ENCODE results near the gene KLHL41.

Gene KLHL41

DNA sequence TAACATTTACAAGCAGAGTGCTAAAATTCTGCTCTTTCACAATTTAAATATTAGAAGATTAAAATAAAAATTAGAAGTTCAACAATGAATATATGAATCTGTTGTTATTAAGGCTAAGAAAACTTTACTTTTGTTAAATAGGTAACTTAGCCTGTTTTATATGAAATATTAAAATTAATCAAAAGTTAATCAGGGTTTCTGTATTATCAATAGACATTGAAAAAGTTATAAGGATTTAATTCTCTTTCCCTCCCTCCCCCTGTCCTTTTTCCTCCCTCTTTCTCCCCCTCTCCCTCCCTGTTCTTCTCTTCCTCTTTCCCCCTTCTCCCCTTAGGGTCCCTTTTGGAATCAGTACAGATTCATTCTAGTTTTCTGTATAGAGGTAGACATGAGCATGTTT is 18.1 kb upstream of the KLHL41 start:
- no peak overlapping the region for H3K9ac ChIP-seq (ENCODE audit: low read depth, low read length, poor library complexity)
- no peak overlapping the region for H3K14ac ChIP-seq (ENCODE audit: low read length)
- H3K79me1 ChIP-seq (ENCODE audit: low read depth, low read length), result no peaks in the 10 kb centered on the region
- H3K36me3 ChIP-seq (replicated peaks in 1 of 2; ENCODE audit: control insufficient read depth in 2 of 2, insufficient read depth in 2 of 2, low read length in 2 of 2), result peaks cover 0 to 3% of the 10 kb centered on the region in 2 donors
- no peak overlapping the region for H4K91ac ChIP-seq (ENCODE audit: low read depth, low read length, poor library complexity)
- no peak overlapping the region for H3K4me3 ChIP-seq (ENCODE audit: low read length in 2 of 2)
- H3K4me1 ChIP-seq (ENCODE audit: control insufficient read depth in 2 of 2, insufficient read depth in 1 of 2, low read depth in 1 of 2, low read length in 2 of 2), result no peaks in the 10 kb centered on the region
- H3K27me3 ChIP-seq (ENCODE audit: control insufficient read depth in 3 of 3, insufficient read depth in 3 of 3, low read depth in 1 of 3, low read length in 3 of 3), result no peaks in the 10 kb centered on the region
- no peak overlapping the region for H2BK12ac ChIP-seq (ENCODE audit: low read length)
- H3K27ac ChIP-seq (replicated peaks; ENCODE audit: low read length), result no peak overlapping the region
- H3K9me3 ChIP-seq (replicated peaks in 1 of 2; ENCODE audit: control insufficient read depth in 2 of 2, insufficient read depth in 1 of 2, low read depth in 1 of 2, low read length in 2 of 2), result peaks cover 0 to 5% of the 10 kb centered on the region in 2 donors
- no peak for DNase-seq (ENCODE audit: low spot score)
- H2AK5ac ChIP-seq (ENCODE audit: low read depth, low read length), result no peak overlapping the region
- H2BK5ac ChIP-seq (ENCODE audit: low read length), result no peak overlapping the region
- no peak overlapping the region for H2AFZ ChIP-seq (ENCODE audit: low read length)
- H4K8ac ChIP-seq (ENCODE audit: low read depth, low read length), result no peak overlapping the region
- no peak overlapping the region for H3K18ac ChIP-seq (ENCODE audit: low read length)
- no peak overlapping the region for H2BK120ac ChIP-seq (ENCODE audit: low read depth, low read length)
- H3K4ac ChIP-seq (ENCODE audit: low read length), result no peak overlapping the region
- H3K23ac ChIP-seq (ENCODE audit: low read depth, low read length, poor library complexity), result no peak overlapping the region
- H2BK15ac ChIP-seq (ENCODE audit: low read length), result no peak overlapping the region
- no peak overlapping the region for H3K4me2 ChIP-seq (ENCODE audit: insufficient read depth, low read length, poor library complexity, severe bottlenecking)

DNA sequence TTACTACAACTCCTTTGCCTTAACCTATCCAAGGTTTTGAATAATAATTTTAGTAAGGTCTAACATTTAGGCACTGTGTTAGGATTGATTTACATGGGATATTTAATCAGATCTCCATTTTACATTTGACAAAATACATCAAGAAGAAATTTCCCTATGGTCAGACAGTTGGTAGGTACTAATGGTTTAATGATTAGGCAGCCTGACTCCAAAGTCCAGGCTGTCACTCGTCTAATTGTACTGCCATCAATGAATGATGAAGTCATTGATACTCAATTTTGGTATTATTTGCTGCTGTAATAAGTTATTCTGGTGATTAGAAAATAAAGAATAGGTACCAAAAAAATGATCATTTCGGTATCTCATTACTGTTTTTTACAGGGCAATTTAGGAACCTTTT is 16.1 kb upstream of the KLHL41 start:
- H2BK5ac ChIP-seq (ENCODE audit: low read length), result no peak overlapping the region
- no peak overlapping the region for H4K8ac ChIP-seq (ENCODE audit: low read depth, low read length)
- no peak overlapping the region for H3K4me2 ChIP-seq (ENCODE audit: insufficient read depth, low read length, poor library complexity, severe bottlenecking)
- H3K4me3 ChIP-seq (ENCODE audit: low read length in 2 of 2), result no peak overlapping the region
- no peak overlapping the region for H3K23ac ChIP-seq (ENCODE audit: low read depth, low read length, poor library complexity)
- no peak overlapping the region for H2BK15ac ChIP-seq (ENCODE audit: low read length)
- peaks cover 0 to 5% of the 10 kb centered on the region in 2 donors for H3K9me3 ChIP-seq (replicated peaks in 1 of 2; ENCODE audit: control insufficient read depth in 2 of 2, insufficient read depth in 1 of 2, low read depth in 1 of 2, low read length in 2 of 2)
- no peak overlapping the region for H3K18ac ChIP-seq (ENCODE audit: low read length)
- no peaks in the 10 kb centered on the region for H3K4me1 ChIP-seq (ENCODE audit: control insufficient read depth in 2 of 2, insufficient read depth in 1 of 2, low read depth in 1 of 2, low read length in 2 of 2)
- H3K79me1 ChIP-seq (ENCODE audit: low read depth, low read length), result no peaks in the 10 kb centered on the region
- no peak overlapping the region for H3K27ac ChIP-seq (replicated peaks; ENCODE audit: low read length)
- peaks cover 0 to 3% of the 10 kb centered on the region in 2 donors for H3K36me3 ChIP-seq (replicated peaks in 1 of 2; ENCODE audit: control insufficient read depth in 2 of 2, insufficient read depth in 2 of 2, low read length in 2 of 2)
- no peak overlapping the region for H3K14ac ChIP-seq (ENCODE audit: low read length)
- H4K91ac ChIP-seq (ENCODE audit: low read depth, low read length, poor library complexity), result no peak overlapping the region
- no peaks in the 10 kb centered on the region for H3K27me3 ChIP-seq (ENCODE audit: control insufficient read depth in 3 of 3, insufficient read depth in 3 of 3, low read depth in 1 of 3, low read length in 3 of 3)
- WGBS, 2 donors (ENCODE audit: extremely low coverage in 2 of 2, insufficient read length in 2 of 2, insufficient replicate concordance in 1 of 2), result no CpG with 5 or more reads among the region's 2 CpGs
- H2AK5ac ChIP-seq (ENCODE audit: low read depth, low read length), result no peak overlapping the region
- no peak overlapping the region for H2AFZ ChIP-seq (ENCODE audit: low read length)
- H3K9ac ChIP-seq (ENCODE audit: low read depth, low read length, poor library complexity), result no peak overlapping the region
- no peak for DNase-seq (ENCODE audit: low spot score)
- no peak overlapping the region for H2BK12ac ChIP-seq (ENCODE audit: low read length)
- H3K4ac ChIP-seq (ENCODE audit: low read length), result no peak overlapping the region
- H2BK120ac ChIP-seq (ENCODE audit: low read depth, low read length), result no peak overlapping the region

GRCh38 chr2:169495310-169495928 is 14.1 kb upstream of the KLHL41 start:
- Histone ChIP-seq H2BK15ac (ENCODE audit: low read length) (no peak overlapping the region), H2BK12ac (ENCODE audit: low read length) (no peak overlapping the region), H3K4me1 (ENCODE audit: control insufficient read depth in 2 of 2, insufficient read depth in 1 of 2, low read depth in 1 of 2, low read length in 2 of 2) (no peaks in the 10 kb centered on the region), H2BK120ac (ENCODE audit: low read depth, low read length) (no peak overlapping the region), H2AK5ac (ENCODE audit: low read depth, low read length) (no peak overlapping the region), H2AFZ (ENCODE audit: low read length) (no peak overlapping the region), H3K4me2 (ENCODE audit: insufficient read depth, low read length, poor library complexity, severe bottlenecking) (no peak overlapping the region), H3K9me3 (replicated peaks in 1 of 2; ENCODE audit: control insufficient read depth in 2 of 2, insufficient read depth in 1 of 2, low read depth in 1 of 2, low read length in 2 of 2) (peaks cover 0 to 5% of the 10 kb centered on the region in 2 donors), H3K4ac (ENCODE audit: low read length) (no peak overlapping the region), H3K4me3 (ENCODE audit: low read length in 2 of 2) (no peak overlapping the region), H3K79me1 (ENCODE audit: low read depth, low read length) (no peaks in the 10 kb centered on the region), H4K91ac (ENCODE audit: low read depth, low read length, poor library complexity) (no peak overlapping the region), H2BK5ac (ENCODE audit: low read length) (no peak overlapping the region), H3K23ac (ENCODE audit: low read depth, low read length, poor library complexity) (no peak overlapping the region), H3K27me3 (ENCODE audit: control insufficient read depth in 3 of 3, insufficient read depth in 3 of 3, low read depth in 1 of 3, low read length in 3 of 3) (no peaks in the 10 kb centered on the region), H3K14ac (ENCODE audit: low read length) (no peak overlapping the region), H3K18ac (ENCODE audit: low read length) (no peak overlapping the region), H4K8ac (ENCODE audit: low read depth, low read length) (no peak overlapping the region), H3K36me3 (replicated peaks in 1 of 2; ENCODE audit: control insufficient read depth in 2 of 2, insufficient read depth in 2 of 2, low read length in 2 of 2) (peaks cover 0 to 11% of the 10 kb centered on the region in 2 donors), H3K9ac (ENCODE audit: low read depth, low read length, poor library complexity) (no peak overlapping the region), H3K27ac (replicated peaks; ENCODE audit: low read length) (no peak overlapping the region)
- no CpG with 5 or more reads among the region's 5 CpGs for WGBS, 2 donors (ENCODE audit: extremely low coverage in 2 of 2, insufficient read length in 2 of 2, insufficient replicate concordance in 1 of 2)
- no peak for DNase-seq (ENCODE audit: low spot score)

DNA sequence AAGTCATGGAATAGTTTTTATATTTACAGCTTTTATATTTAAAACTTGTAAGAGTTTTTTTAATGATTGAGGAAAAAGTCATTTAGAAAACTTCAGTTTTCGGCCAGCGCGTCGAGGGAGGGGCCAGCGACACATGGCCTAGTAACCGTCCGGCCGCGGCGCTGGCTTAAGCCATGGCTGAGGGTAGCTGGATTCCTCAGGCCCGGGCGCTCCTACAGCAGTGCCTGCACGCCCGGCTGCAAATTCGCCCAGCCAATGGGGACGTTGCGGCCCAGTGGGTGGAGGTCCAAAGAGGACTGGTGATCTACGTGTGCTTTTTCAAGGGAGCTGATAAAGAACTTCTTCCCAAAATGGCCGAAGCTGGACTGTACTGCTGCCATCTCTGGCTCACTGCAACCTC is 4.9 kb upstream of the KLHL41 start:
- H3K4me2 ChIP-seq (ENCODE audit: insufficient read depth, low read length, poor library complexity, severe bottlenecking), result no peak overlapping the region
- no peak overlapping the region for H3K18ac ChIP-seq (ENCODE audit: low read length)
- H2BK15ac ChIP-seq (ENCODE audit: low read length), result no peak overlapping the region
- H3K27me3 ChIP-seq (ENCODE audit: control insufficient read depth in 3 of 3, insufficient read depth in 3 of 3, low read depth in 1 of 3, low read length in 3 of 3), result no peaks in the 10 kb centered on the region
- DNase-seq (ENCODE audit: low spot score), result no peak
- no peaks in the 10 kb centered on the region for H3K79me1 ChIP-seq (ENCODE audit: low read depth, low read length)
- H3K9me3 ChIP-seq (replicated peaks in 1 of 2; ENCODE audit: control insufficient read depth in 2 of 2, insufficient read depth in 1 of 2, low read depth in 1 of 2, low read length in 2 of 2), result no peaks in the 10 kb centered on the region
- H3K9ac ChIP-seq (ENCODE audit: low read depth, low read length, poor library complexity), result no peak overlapping the region
- WGBS, 2 donors (ENCODE audit: extremely low coverage in 2 of 2, insufficient read length in 2 of 2, insufficient replicate concordance in 1 of 2), result no CpG with 5 or more reads among the region's 19 CpGs
- no peak overlapping the region for H2BK12ac ChIP-seq (ENCODE audit: low read length)
- H3K27ac ChIP-seq (replicated peaks; ENCODE audit: low read length), result no peak overlapping the region
- H3K14ac ChIP-seq (ENCODE audit: low read length), result no peak overlapping the region
- no peak overlapping the region for H3K4me3 ChIP-seq (ENCODE audit: low read length in 2 of 2)
- H2AK5ac ChIP-seq (ENCODE audit: low read depth, low read length), result no peak overlapping the region
- H3K4me1 ChIP-seq (ENCODE audit: control insufficient read depth in 2 of 2, insufficient read depth in 1 of 2, low read depth in 1 of 2, low read length in 2 of 2), result peaks cover 2 to 3% of the 10 kb centered on the region in 2 donors
- H4K91ac ChIP-seq (ENCODE audit: low read depth, low read length, poor library complexity), result no peak overlapping the region
- H3K23ac ChIP-seq (ENCODE audit: low read depth, low read length, poor library complexity), result no peak overlapping the region
- no peak overlapping the region for H3K4ac ChIP-seq (ENCODE audit: low read length)
- no peak overlapping the region for H2AFZ ChIP-seq (ENCODE audit: low read length)
- H3K36me3 ChIP-seq (replicated peaks in 1 of 2; ENCODE audit: control insufficient read depth in 2 of 2, insufficient read depth in 2 of 2, low read length in 2 of 2), result peaks cover 0 to 5% of the 10 kb centered on the region in 2 donors
- no peak overlapping the region for H4K8ac ChIP-seq (ENCODE audit: low read depth, low read length)
- no peak overlapping the region for H2BK5ac ChIP-seq (ENCODE audit: low read length)
- no peak overlapping the region for H2BK120ac ChIP-seq (ENCODE audit: low read depth, low read length)
